Activated CD4-positive, alpha-beta T cell treated with anti-CD3 and anti-CD28 coated beads, Interleukin-2, Interleukin-6, amounts not matched to agents 100 ng/mL and 50 ng/mL, durations not matched to agents 16 hours and 8 hours (primary cell): ENCODE measurements around the gene GPBAR1.
"Not testable (repeated sequence)": the region's sequence is repeated elsewhere in the genome, so short reads cannot be mapped to it uniquely, and the experiment has no call there.

ENCODE experiments used
- DNase-seq: peaks from one replicate; pipeline ENCODE4 v3.0.0-alpha.2; 2020

Gene GPBAR1

DNA sequence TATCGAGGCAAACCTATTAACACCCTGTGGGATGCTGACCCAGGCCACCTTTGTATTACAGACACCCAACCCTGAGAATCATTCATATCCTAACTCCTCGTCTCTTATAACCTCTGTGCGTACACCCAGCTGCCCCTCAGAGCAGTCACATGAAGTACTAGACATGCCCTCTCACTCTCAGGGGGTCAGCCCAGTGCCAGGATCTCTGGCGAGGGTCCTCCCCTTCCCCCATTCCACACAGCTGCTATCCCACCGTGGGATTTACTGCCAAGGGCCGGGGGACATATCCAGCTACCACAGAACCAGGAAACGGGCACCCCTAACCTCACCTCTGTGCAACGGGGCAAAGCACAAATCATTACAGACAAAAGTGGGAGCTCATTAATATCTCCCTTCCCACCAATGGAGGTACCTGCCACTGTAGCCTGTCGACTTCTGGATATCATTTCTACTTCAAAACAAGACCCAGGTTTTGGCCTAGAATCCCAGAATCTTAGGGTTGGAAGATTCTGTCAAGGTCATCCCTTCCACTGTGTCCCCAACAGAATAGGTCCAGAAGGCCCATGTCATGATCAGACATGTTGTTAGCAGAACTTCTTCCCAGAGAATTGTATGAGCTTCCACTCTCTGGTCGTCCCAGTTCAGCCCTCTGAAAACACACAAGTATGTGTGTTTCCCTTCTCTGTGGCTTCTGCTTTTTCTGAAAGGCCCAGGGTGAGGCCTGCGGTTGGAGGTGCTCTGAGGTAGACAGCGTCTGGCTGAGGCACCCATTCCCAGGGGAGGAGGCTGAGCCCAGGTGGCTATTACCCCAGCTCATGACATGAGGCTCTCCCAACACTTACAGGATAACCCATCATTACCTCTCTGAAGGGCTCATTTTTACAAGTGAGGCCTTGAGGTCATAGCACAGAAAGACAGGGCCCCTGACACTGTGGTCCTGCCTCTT lies 29.8 kb downstream of the GPBAR1 start:
- peak; percentile 58 for DNase-seq

DNA sequence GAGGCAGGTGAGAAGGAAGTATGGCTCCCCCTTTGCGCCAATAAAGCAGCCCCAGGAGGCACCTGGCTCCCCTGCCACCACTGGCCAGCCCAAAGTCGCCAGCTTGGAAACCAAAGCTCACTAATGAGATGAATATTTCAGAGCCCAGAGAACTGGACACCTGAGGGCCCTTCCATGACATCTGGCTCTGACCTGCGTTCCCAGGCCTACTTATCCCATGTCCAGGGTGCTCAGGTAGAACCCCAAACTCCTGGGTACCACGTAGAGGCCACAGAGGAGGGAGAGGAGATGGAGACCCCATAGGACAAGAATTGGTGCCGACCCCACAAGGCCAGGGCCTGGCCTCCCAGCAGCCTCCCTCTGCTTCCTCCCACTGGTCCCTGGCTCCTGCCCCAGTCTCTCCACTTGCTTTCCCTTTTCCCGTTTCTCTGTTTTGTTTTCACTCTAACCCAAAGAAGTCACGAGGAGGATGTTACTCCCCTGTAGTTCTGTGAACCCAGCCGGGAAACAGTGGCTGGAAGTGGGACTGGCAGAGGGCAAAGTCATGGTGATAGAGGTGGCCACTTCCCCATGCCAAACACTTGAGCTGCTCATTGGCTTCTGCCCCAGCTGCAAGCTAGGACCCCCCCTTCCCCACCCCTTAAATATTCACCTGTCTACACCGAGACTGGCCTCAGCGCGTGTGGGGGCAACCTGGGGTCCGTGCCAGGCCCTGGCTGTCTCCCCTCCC lies 30.7 kb downstream of the GPBAR1 start:
- DNase-seq, result no peak

DNA sequence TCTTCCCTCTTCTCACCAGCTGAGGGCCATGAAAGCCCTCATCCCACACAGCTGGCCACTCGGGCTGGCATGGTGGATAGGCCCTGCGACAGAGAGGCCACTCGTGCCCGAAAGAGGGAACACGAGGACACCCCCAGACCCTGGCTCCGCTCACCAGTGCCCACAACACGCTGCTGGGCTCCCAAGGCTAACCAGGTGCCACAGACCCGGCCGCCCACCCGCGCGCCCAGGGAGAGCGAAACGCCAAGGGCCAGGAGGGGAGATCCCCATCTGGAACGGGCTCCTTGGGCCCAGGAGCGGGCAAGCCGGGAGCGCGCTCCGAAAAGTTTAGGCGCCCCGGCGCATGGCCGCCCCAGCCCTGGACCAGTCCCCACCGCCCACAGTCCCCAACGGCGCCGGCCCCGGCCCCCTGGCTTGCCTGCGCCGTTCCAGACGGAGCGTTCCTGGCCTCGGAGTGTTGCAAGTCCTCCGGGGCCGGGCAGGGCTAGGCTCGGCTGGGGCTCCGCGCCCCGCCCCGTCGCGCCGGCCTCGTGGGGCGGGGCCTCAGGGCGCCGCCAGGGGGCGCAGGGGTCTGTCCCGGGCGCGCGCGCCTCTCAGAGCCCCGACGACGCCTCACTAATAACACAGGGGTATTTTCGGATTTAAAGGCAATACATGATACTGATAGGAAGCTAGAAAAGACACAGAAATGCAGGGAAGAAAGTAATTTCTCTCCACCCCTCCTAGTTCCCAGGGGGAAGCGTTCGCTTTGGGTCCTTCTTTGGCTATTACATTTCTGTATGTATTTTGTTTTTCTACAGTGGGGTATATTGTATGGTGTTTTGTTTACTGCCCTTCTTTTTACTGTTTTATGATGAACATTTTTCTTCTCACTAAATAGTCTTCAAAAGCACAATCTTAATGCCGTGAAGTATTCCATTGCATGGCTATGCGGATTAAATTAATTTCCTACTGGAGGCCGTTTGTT lies 31.5 kb downstream of the GPBAR1 start, which contains the start of gene TMBIM1:
TSS of gene TMBIM1 (minus strand) at position 456 of the 967 bp plus-strand sequence. CDS start 10,362 bp downstream, outside the sequence.
- DNase-seq, result peak; percentile 87

DNA sequence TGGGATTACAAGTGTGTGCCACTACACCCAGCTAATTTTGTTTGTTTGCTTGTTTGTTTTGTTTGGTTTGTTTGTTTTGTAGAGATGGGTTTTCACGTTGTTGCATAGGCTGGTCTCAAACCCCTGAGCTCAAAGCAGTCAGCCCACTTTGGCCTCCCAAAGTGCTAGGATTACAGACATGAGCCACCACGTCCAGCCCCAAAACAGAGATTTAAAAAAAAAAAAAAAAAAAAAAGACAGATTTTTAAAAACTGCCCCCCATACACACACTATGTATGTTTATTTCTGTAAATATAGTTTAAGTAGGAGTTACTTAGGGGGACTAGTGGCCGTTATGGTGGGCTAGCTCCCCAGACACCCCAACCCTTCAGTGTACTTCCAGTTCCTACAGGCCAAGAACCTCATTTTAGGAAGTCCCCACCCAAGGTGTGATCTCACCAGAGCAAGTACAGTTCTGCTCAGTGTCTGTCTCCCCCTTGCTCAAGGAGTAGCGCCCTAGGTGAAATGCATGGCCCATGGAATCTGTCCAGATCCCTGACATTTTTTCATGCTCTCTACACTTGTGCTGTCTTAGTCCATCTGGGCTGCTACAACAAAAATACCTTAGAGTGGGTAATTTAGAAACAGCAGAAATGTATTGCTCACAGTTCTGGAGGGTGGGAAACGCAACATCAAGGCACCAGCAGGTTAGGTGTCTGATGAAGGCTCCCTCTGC lies 33.1 kb downstream of the GPBAR1 start:
- no peak for DNase-seq

DNA sequence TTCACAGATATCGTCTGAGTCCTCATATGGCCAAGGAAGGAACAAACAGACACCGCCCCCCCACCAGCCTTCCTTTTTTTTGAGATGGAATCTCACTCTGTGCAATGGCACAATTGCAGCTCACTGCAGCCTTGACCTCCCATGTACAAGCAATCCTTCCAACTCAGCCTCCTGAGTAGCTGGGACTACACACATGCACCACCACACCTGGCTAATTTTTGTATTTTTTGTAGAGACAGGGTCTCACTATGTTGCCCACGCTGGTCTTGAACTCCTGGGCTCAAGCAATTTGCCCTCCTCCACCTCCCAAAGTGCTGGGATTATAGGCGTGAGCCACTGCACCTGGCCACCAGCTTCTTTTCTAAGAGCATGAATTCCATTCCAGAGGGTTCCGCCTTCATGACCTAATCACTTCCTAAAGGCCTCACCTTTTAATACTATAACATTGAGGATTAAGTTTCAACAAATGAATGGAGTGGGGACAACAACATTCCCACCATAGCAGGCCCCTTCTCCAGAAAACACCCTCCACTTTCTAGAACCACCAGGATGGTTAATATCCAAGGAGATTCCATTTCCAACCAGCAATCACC lies 33.7 kb downstream of the GPBAR1 start:
- DNase-seq, result no peak

DNA sequence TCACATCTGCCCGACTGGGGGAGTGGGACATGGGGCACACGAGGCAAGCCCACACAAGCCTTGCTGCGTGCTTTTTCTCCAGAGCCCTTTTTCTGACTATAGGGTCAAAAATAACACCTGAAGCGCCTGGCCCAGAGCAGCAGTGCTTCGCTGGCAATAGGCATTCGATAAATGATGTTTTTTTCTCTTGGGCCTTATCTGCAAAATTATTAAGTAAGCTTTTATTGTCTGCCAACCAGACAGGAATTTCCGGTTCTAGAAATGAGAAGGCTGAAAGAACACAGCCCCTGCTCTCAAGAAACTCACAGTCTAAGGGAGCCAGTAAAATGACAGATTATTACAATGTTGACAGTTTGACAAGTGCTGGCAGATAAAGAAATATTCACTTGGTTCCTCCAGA lies 34.2 kb downstream of the GPBAR1 start:
- no peak for DNase-seq

DNA sequence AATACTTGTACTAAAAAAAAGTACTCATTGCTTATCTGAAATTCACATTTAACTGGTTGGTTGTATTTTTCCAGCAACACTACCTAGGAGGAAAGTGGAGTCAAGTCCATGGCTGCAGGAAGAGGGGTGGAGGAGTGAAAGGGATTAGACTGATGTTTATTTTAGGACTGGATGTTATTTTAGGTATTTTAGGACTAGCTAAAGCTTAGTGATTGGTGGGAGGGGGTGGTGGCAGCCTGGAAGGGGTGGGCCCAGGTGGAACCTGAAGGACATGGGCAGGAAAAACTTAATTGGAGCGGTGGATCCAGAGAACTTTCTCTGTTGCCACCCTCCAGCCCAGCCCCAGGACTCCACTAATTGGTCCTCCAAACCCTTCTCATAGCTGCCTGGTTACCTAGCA lies 35.4 kb downstream of the GPBAR1 start:
- no peak for DNase-seq

DNA sequence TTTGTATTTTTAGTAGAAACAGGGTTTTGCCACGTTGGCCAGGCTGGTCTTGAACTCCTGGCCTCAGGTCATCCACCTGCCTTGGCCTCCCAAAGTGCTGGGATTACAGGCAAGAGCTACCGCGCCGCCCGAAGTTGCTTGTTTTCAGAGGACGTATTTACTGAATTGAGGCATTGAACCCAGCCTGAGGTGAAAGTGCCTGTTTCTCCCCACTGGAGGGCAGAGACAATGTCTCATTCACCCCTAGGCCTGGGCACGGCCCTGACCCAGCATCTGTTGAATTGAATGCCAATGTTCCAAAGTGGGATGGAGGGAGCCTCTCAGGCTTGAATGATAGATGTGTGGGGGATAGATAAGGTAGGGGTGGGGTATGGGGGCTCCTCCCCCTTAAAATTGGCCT lies 36.0 kb downstream of the GPBAR1 start:
- DNase-seq, result no peak

DNA sequence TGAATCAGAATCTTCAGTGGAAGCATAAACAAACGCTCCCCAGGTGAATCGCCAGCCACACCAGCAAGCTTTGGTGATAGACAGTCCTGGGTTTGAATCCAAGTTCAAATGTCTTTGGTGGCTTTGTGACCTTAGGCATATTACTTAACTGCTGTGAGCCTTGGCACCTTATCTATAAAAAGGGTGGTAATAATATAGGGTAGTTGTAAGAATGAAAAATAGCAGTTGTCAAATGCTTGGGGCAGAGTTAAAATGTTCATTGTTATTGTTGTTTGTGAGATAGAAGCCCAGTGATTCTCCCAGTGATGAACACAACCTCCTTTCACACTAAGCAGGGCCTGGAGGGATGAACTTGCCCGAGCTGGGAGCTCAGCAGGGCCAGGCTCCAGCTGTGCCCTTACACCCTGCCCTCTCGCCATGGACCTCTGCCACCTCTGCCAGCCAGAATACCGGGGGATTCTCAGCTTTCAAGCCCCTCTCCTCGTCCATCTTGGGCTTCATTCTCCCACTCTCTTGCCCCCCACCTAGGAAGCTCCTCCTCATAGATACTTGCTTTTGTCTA lies 37.6 kb downstream of the GPBAR1 start:
- no peak for DNase-seq

DNA sequence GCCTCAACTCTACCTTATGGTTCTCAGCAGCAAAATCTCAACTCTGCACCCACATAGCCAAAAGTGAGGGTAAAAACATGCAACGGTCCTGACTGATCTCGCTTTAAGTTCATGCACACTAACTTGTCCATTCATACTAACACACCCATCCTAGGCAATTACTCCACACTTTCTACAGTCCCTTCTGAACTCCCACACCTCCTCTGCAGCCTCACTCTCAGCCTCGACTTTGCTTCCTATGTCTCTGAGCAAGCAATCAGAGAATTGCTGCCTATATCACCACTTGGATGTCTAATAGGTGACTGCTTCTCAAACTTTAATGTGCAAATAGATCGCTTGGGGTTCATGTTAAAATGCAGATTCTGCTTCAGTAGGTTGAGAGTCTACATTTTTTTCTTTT lies 39.3 kb downstream of the GPBAR1 start:
- DNase-seq, result no peak

DNA sequence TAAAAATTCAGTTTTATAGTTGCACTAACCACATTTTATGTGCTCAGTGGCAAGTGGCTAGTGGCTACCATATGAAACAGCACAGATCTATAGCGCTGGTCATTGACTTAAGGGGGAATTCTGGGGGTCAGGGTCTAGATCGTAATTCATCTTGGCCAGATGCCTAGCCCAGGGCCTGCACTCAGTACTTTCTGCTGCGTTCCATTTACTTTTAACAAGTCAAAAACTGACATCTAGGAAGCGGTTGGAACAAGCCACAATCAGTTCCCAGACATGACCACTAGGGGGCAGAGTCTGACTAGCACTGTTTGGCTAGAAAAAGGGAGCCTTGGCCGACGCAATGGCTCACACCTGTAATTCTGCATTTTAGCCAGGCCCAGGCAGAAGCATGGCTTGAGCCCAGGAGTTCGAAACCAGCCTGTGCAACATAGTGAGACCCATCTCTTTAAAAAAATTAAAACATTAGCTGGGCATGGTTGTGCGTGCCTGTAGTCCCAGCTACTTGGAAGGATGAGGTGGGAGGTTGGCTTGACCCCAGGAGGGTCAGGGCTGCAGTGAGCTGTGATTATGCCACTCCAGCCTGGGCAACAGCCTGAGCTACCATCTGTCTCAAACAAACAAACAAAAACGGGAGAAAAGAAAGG lies 40.5 kb downstream of the GPBAR1 start:
- peak; percentile 94 for DNase-seq

DNA sequence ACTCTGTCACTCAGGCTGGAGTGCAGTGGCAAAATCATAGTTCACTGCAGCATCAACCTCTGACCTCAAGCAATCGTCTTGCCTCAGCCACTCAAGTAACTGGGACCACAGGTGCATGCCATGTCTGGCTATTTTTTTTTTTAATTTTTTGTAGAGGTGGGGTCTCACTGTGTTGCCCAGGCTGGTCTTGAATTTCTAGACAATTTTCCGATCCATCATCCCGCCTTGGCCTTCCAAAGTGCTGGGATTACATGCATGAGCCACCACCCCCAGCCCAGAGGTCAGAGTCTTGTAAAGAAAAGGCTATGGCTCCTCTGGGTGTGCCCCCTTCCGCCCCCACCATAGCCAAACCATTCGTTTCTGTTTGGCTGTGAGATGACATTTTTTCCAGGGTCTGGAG lies 44.6 kb downstream of the GPBAR1 start:
- DNase-seq, result no peak

DNA sequence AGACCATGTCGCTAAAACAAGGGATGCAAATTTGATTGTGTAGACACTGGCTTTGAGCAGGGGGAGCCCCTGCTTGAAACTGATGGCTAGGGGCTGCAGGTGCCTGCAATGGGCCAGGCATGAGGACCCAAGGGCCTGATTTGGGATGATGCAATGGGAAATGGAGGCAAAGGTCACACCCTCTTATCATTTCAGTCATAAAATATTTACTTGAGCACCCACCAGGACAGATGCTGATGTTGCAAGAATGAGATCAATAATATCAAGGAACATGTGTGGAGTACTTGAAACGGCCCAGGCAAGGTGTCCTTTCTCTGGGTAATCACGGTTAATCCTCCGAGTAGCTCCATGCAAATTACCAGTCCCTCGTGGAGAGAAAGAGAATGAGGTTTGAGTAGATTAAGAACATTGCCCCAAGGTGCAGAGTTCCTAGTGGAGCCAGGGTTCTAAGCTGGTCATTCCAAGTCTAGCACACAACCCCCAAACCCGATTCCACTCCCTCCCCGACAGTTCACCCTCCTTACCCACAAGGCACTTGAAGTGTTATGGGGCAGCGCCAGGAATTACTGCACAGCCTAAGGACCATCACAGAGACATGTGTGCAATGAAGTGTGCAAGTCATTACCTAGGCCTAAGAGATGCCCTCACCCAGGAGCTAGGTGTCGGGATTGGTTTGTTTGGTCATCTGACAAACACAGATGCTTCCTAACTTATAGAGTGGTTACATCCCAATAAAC lies 45.5 kb downstream of the GPBAR1 start:
- DNase-seq, result no peak

DNA sequence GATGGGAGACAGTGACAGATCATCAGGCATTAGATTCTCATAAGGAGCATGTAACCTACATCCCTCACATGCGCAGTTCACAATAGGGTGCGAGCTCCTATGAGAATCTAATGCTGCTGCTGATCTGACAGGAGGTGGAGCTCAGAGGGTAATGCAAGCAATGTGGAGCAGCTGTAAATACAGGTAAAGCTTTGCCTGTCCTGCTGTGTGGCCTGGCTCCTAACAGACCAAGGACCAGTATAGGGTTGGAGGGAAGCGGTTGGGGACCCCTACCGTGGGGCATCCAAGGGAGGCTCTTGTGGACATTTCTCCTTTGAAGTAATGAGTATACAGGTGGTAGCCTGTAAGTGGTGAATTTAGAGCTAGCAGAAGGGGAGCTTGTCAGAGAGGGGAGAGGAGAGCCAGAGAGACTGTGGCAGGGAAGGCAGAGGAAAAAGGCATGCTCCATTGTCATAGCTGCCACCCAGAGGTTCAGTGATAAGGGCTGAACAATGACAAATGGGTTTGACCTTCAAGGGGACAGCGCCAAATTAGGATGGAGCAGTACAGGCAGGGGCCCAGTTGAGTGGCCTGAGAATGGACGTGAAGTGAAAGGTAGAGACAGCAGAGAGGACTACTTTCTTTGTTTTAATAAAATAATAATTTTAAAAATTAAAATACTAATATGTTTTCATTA lies 46.7 kb downstream of the GPBAR1 start:
- DNase-seq, result no peak

DNA sequence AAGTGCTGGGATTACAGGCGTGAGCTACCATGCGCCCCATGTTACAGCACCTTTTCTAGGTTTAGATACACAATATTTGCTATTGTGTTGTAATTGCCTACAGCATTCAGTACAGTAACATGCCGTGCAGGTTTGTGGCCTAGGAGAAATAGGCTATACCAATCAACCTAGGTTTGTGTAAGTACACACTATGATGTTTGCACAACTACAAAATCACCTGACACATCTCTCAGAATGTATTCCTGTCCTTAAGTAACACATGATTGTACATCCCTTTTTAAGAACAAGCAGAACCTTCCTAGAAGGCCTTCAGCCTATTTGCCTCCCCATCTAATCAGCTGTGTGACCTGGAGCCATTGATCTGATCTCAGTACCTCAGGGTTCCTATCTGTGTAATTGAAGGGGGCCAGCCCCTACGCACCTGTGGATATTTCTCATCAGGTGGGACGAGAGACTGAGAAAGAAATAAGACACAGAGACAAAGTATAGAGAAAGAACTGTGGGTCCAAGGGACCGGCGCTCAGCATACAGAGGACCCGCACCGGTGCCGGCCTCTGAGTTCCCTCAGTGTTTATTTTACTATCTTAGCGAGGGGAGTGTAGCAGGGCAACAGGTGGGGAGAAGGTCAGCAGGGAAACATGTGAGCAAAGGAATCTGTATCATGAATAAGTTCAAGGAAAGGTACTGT lies 50.2 kb downstream of the GPBAR1 start:
- no peak for DNase-seq

DNA sequence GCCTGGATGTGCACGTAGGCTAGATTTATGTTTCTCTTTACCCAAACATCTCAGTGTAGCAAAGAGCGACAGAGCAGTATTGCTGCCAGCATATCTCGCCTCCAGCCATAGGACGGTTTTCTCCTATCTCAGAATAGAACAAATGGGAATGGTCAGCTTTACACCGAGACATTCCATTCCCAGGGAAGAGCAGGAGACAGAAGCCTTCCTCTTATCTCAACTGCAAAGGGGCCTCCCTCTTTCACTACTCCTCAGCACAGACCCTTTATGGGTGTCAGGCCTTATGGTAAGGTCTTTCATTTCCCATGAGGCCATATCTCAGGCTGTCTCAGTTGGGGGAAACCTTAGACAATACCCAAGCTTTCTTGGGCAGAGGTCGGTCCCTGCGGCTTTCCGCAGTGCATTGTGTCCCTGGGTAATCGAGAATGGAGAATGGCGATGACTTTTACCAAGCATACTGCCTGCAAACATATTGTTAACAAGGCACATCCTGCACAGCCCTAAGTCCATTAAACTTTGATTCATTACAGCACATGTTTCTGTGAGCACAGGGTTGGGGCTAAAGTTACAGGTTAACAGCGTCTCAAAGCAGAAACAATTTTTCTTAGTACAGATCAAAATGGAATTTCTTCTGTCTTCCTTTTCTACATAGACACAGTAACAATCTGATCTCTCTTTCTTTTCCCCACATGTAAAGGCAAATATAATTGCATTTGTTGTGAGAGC lies 50.9 kb downstream of the GPBAR1 start:
- DNase-seq, result not testable (repeated sequence)

DNA sequence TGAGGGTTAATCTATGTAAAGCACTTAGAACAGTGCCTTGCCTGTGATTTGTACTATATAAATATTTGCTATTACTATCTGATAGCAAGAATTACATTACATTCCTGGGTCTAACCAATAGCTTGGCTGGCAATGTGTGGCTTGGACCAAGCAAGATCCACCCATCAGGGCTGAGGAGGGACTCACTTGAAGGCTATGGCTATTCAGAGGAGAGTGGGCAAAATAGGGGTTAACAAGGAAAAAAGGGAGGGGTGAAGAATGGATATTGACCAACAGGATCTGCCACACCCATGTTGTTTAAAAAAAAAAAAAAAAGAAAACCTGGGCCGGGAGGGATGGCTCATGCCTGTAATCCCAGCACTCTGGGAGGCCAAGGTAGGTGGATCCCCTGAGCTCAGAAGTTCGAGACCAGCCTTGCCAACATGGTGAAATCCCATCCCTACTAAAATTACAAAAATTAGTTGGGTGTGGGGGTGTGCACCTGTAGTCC lies 51.5 kb downstream of the GPBAR1 start:
- DNase-seq, result no peak

DNA sequence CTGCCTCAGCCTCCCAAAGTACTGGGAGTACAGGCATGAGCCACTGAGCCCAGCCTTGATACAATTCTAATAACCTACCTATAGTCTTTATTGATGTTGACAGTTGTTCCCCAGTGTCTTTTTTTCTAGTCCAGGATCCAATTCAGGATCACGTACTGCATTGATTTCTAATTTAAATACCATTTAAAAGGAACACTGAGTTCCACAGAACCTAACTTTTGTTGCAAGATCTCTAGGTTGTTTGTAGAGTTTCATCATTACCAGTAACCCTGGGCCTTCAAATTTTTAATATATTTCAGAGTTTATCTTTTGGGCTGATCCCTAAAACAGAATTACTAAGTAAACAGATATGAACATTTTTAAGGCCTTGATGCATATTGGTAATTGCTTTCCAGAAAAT lies 52.5 kb downstream of the GPBAR1 start:
- no peak for DNase-seq
